Liver (tissue), 9 donors: ENCODE data around the gene NOL4. TPM values are rescaled to one million over a fixed set of nuclear protein-coding genes. Genes with fewer than 3 reads are reported as not detected.

Experiments used
- DNase-seq: peaks from one replicate; pipeline ENCODE4 v3.0.0-alpha.2; 2017; ENCODE audit warnings: low spot score
- H3K27ac ChIP-seq, 2 donors: one replicate each; pipeline ENCODE4 v1.7.0; 2013; ENCODE audit warnings: inconsistent platforms in 2 of 2, low read length in 2 of 2, control low read depth in 1 of 2, low read depth in 1 of 2, mild to moderate bottlenecking in 1 of 2
- H3K27me3 ChIP-seq, 4 donors: one replicate each; pipeline versions ENCODE4 v1.6.1 to v1.7.0; 2013; ENCODE audit warnings: low read length in 3 of 4, inconsistent platforms in 1 of 4, mild to moderate bottlenecking in 1 of 4, moderate library complexity in 1 of 4; ENCODE audit not compliant: control insufficient read depth in 4 of 4, insufficient read depth in 4 of 4
- H3K36me3 ChIP-seq, 4 donors: one replicate each; pipeline versions ENCODE4 v1.6.1 to v1.7.0; 2013; ENCODE audit warnings: low read length in 3 of 4, mild to moderate bottlenecking in 3 of 4, low read depth in 1 of 4, moderate library complexity in 1 of 4; ENCODE audit not compliant: control insufficient read depth in 4 of 4, insufficient read depth in 3 of 4
- H3K4me1 ChIP-seq, 4 donors: one replicate each; pipeline versions ENCODE4 v1.6.1 to v1.7.0; 2013; ENCODE audit warnings: low read length in 3 of 4, mild to moderate bottlenecking in 3 of 4, moderate library complexity in 1 of 4; ENCODE audit not compliant: control insufficient read depth in 4 of 4, insufficient read depth in 4 of 4
- H3K4me3 ChIP-seq, 3 donors: one replicate each; pipeline versions ENCODE4 v1.6.1 to v1.7.0; 2013; ENCODE audit warnings: low read length in 3 of 3, control low read depth in 1 of 3, low read depth in 1 of 3, mild to moderate bottlenecking in 1 of 3
- H3K9ac ChIP-seq, 2 donors: one replicate each; pipeline ENCODE4 v1.7.0; 2013; ENCODE audit warnings: low read length in 2 of 2, mild to moderate bottlenecking in 2 of 2, moderate library complexity in 2 of 2, control low read depth in 1 of 2, low read depth in 1 of 2
- H3K9me3 ChIP-seq, 4 donors: one replicate each; pipeline versions ENCODE4 v1.6.1 to v1.7.0; 2013; ENCODE audit warnings: low read length in 3 of 4; ENCODE audit not compliant: control insufficient read depth in 4 of 4
- ATF3 ChIP-seq: IDR thresholded peaks from 2 replicates; pipeline ENCODE4 v1.6.1; 2016; ENCODE audit warnings: antibody characterized with exemption
- CTCF ChIP-seq: fragments of 150-350 bp; IDR thresholded peaks from 2 replicates; pipeline ENCODE4 v1.5.1; 2017; ENCODE audit warnings: improper control_type of control experiment, low read depth, low read length; ENCODE audit not compliant: missing input control
- FOXA1 ChIP-seq: IDR thresholded peaks from 2 replicates; pipeline ENCODE4 v1.6.1; 2016; ENCODE audit warnings: antibody characterized with exemption
- FOXA2 ChIP-seq: IDR thresholded peaks from 2 replicates; pipeline ENCODE4 v1.6.1; 2016; ENCODE audit warnings: antibody characterized with exemption
- GABPA ChIP-seq, 2 donors: IDR thresholded peaks in 1 of 2; conservative IDR thresholded peaks in 1 of 2; 2 replicates each; pipeline ENCODE4 v1.6.1; 2016; ENCODE audit warnings: antibody characterized with exemption in 2 of 2, mild to moderate bottlenecking in 1 of 2, moderate library complexity in 1 of 2
- HNF4A ChIP-seq, 2 donors: conservative IDR thresholded peaks; 2 replicates each; pipeline ENCODE4 v1.6.1; 2016; ENCODE audit warnings: antibody characterized with exemption in 2 of 2, mild to moderate bottlenecking in 2 of 2
- HNF4G ChIP-seq: IDR thresholded peaks from 2 replicates; pipeline ENCODE4 v1.6.1; 2016; ENCODE audit warnings: antibody characterized with exemption
- JUND ChIP-seq, 2 donors: IDR thresholded peaks; 2 replicates each; pipeline ENCODE4 v1.6.1; 2016; ENCODE audit warnings: antibody characterized with exemption in 2 of 2
- MAX ChIP-seq: IDR thresholded peaks from 2 replicates; pipeline ENCODE4 v1.6.1; 2016; ENCODE audit warnings: antibody characterized with exemption
- NR2F2 ChIP-seq: IDR thresholded peaks from 2 replicates; pipeline ENCODE4 v1.6.1; 2016; ENCODE audit warnings: antibody characterized with exemption
- RAD21 ChIP-seq, 2 donors: IDR thresholded peaks; 2 replicates each; pipeline ENCODE4 v1.6.1; 2016; ENCODE audit warnings: antibody characterized with exemption in 2 of 2, mild to moderate bottlenecking in 2 of 2
- REST ChIP-seq: IDR thresholded peaks from 2 replicates; pipeline ENCODE4 v1.6.1; 2016; ENCODE audit warnings: antibody characterized with exemption, mild to moderate bottlenecking
- SP1 ChIP-seq: IDR thresholded peaks from 2 replicates; pipeline ENCODE4 v1.6.1; 2018; ENCODE audit warnings: antibody characterized with exemption, mild to moderate bottlenecking
- YY1 ChIP-seq: IDR thresholded peaks from 2 replicates; pipeline ENCODE4 v1.6.1; 2016; ENCODE audit warnings: antibody characterized with exemption, mild to moderate bottlenecking
- ZBTB33 ChIP-seq: IDR thresholded peaks from 2 replicates; pipeline ENCODE4 v1.6.1; 2016; ENCODE audit warnings: antibody characterized with exemption
- WGBS: extraction: QIAGEN DNeasy Blood & Tissue Kit; methylation state at CpG from one replicate; pipeline ENCODE4 v1.1.7; 2013; 5-methylcytosine and 5-hydroxymethylcytosine counted together
- polyA plus RNA-seq, 2 donors: library from polyadenylated mRNA; stranded (reverse) in 1 of 2; unstranded in 1 of 2; fragments of 200-250 nt in 1 of 2; fragments of >200 nt in 1 of 2; fragmentation: Nextera tagmentation in 1 of 2; extraction: Ambion mirVana in 1 of 2; gene quantifications; one replicate each; pipeline versions ENCODE4 v1.2.1 to v1.2.3, GENCODE V29; 2013 to 2015
- total RNA-seq, 2 donors: library from RNA; depleted of rRNA; stranded (reverse); fragments of >200 nt; gene quantifications; one replicate each; pipeline ENCODE4 v1.2.3, GENCODE V29; 2014
- donor health status: healthy.
- donor health status: healthy.
- donor health status: healthy.
- donor health status: healthy.
- donor health status: healthy.

The NOL4 gene
- total and polyA plus RNA-seq, 4 donors, result 0.03 to 0.65 (median 0.16) TPM

GRCh38 chr18:34219651-34220050 lies 5.1 kb downstream of the NOL4 start (continued):
- TF ChIP-seq ZBTB33 (no peak), RAD21 (IDR thresholded peaks at IDR 0.05) (no peak), JUND (IDR thresholded peaks at IDR 0.05) (no peak), ATF3 (no peak), HNF4A (conservative IDR thresholded peaks at IDR 0.05) (no peak)

- DNase-seq, result no peak
- Histone ChIP-seq H3K27ac (no peak overlapping the region), H3K36me3 (no peaks in the 10 kb centered on the region), H3K4me3 (no peak overlapping the region), H3K4me1 (no peaks in the 10 kb centered on the region), H3K9me3 (no peaks in the 10 kb centered on the region), H3K27me3 (no peaks in the 10 kb centered on the region), H3K9ac (no peak overlapping the region)
- TF ChIP-seq FOXA1 (no peak), GABPA (IDR thresholded peaks at IDR 0.05 in 1 of 2, conservative IDR thresholded peaks at IDR 0.05 in 1 of 2) (no peak), MAX (no peak), ATF3 (no peak), HNF4G (no peak), CTCF (no peak), SP1 (no peak), FOXA2 (no peak), REST (no peak), YY1 (no peak), ZBTB33 (no peak), HNF4A (conservative IDR thresholded peaks at IDR 0.05) (no peak), NR2F2 (no peak)
- WGBS, result 61% methylated on average over 1 of the region's 1 CpG
These were observed 12.2 kb downstream of the NOL4 start for GRCh38 chr18:34212511-34212910.
